Kidney (tissue), 14 donors: ENCODE results near the gene SPHK2. TPM values are rescaled to one million over a fixed set of nuclear protein-coding genes. Genes with fewer than 3 reads are reported as not detected.
A peak's percentile ranks its signal among the peaks of the same experiment; 100 is the strongest.

ENCODE experiments used
- DNase-seq, 5 donors: peaks; one replicate each; pipeline ENCODE4 v3.0.0-alpha.2; 2013 to 2020
- FAIRE-seq: peaks from 2 replicates; lab custom pipeline; 2012; peaks lifted over from hg19 to GRCh38; lab: Jason Lieb, UNC
- H3K27ac ChIP-seq, 2 donors: one replicate each; pipeline ENCODE4 v1.7.0; 2013; ENCODE audit warnings: low read depth in 2 of 2, low read length in 2 of 2, inconsistent platforms in 1 of 2
- H3K27me3 ChIP-seq: one replicate; pipeline ENCODE4 v1.7.1; 2013; ENCODE audit warnings: low read length, inconsistent platforms; ENCODE audit not compliant: control insufficient read depth, insufficient read depth
- H3K36me3 ChIP-seq, 3 donors: one replicate each; pipeline versions ENCODE4 v1.7.0 to v1.7.1; 2013; ENCODE audit warnings: low read length in 3 of 3, control low read depth in 1 of 3, inconsistent platforms in 1 of 3; ENCODE audit not compliant: insufficient read depth in 3 of 3, control insufficient read depth in 2 of 3
- H3K4me1 ChIP-seq, 3 donors: one replicate each; pipeline versions ENCODE4 v1.7.0 to v1.7.1; 2013; ENCODE audit warnings: low read length in 3 of 3, inconsistent platforms in 1 of 3, low read depth in 1 of 3; ENCODE audit not compliant: control insufficient read depth in 2 of 3, insufficient read depth in 2 of 3
- H3K4me3 ChIP-seq, 3 donors: one replicate each; pipeline versions ENCODE4 v1.7.0 to v1.8.1; 2013; ENCODE audit warnings: low read length in 3 of 3, control low read depth in 1 of 3, inconsistent platforms in 1 of 3
- H3K9ac ChIP-seq, 3 donors: one replicate each; pipeline versions ENCODE4 v1.7.0 to v1.7.1; 2013; ENCODE audit warnings: low read length in 3 of 3, control low read depth in 1 of 3, inconsistent platforms in 1 of 3
- H3K9me3 ChIP-seq, 3 donors: one replicate each; pipeline versions ENCODE4 v1.7.0 to v1.7.1; 2013; ENCODE audit warnings: low read length in 3 of 3, control low read depth in 1 of 3, inconsistent platforms in 1 of 3; ENCODE audit not compliant: control insufficient read depth in 2 of 3, insufficient read depth in 1 of 3
- CTCF ChIP-seq: IDR thresholded peaks from 3 replicates; pipeline ENCODE4 v1.5.1; 2012; ENCODE audit warnings: mild to moderate bottlenecking, moderate library complexity, borderline replicate concordance; ENCODE audit not compliant: insufficient read depth; ENCODE audit errors: extremely low read depth
- intact Hi-C: fragments of 100-400 bp; cut with DNase I; formaldehyde crosslinking; loops from one replicate; pipeline ENCODE4 v1.11.1; 2022
- polyA plus RNA-seq: library from polyadenylated mRNA; stranded (reverse); fragments of 350-450 nt; fragmentation: Illumina TruSeq; extraction: RNeasy Lipid Tissue Mini Kit (QIAGEN cat#74804); gene quantifications from one replicate; pipeline ENCODE4 v1.2.3, GENCODE V29; 2014; ENCODE audit warnings: low read depth, low replicate concordance; ENCODE audit not compliant: insufficient read depth
- total RNA-seq: library from RNA; stranded (reverse); fragmentation: NEBNext Ultra II Directional; extraction: Animal tissue kit (Norgen Biotek cat#: 25700); gene quantifications from one replicate; pipeline ENCODE4 v1.2.1, GENCODE V29; 2021
- donor health status: control.
- donor health status: control.
- donor health status: control.
- donor health status: control.
- donor health status: control.
- donor health status: DM: yes; HTN: yes; CAD: no.
- donor health status: Normal renal cell carcinoma (clear cell type).

The SPHK2 gene
- total and polyA plus RNA-seq, 2 donors from 2014 or later = 23.3 to 37.2 TPM

- DNase-seq (peak in 1 of 5 donors; percentile 59), FAIRE-seq (no peak)
- no peaks in the 10 kb centered on the region for H3K9me3 ChIP-seq
- no peak overlapping the region for H3K27ac ChIP-seq
- peaks cover 0 to 18% (median 13%) of the 10 kb centered on the region in 3 donors for H3K36me3 ChIP-seq
- no peak for TF ChIP-seq CTCF
- peak overlapping the region; percentile 3 to 100 (median 97) for H3K4me3 ChIP-seq
- H3K27me3 ChIP-seq = no peaks in the 10 kb centered on the region
- intact Hi-C loops = no loop called here
- H3K4me1 ChIP-seq = peaks cover 0 to 18% (median 9%) of the 10 kb centered on the region in 3 donors
- peak overlapping the region in 2 of 3 donors; percentile 98 to 99 for H3K9ac ChIP-seq
These were observed 2.0 kb upstream of the SPHK2 start for GRCh38 chr19:48617146-48617937.

- H3K4me1 ChIP-seq = peaks cover under 1 to 20% (median 11%) of the 10 kb centered on the region in 3 donors
- no peaks in the 10 kb centered on the region for H3K27me3 ChIP-seq
- H3K36me3 ChIP-seq = peaks cover 0 to 18% (median 15%) of the 10 kb centered on the region in 3 donors
- DNase-seq = peak in 1 of 5 donors; percentile 83
- intact Hi-C loops = no loop called here
- peak overlapping the region; percentile 95 to 100 (median 97) for H3K4me3 ChIP-seq
- H3K27ac ChIP-seq = peak overlapping the region; percentile 81 to 90
- H3K9me3 ChIP-seq = no peaks in the 10 kb centered on the region
- TF ChIP-seq CTCF = no peak
- FAIRE-seq = no peak
- H3K9ac ChIP-seq = peak overlapping the region; percentile 77 to 99 (median 98)
These were observed 909 bp upstream of the SPHK2 start for GRCh38 chr19:48618278-48618915.

GRCh38 chr19:48619692-48620585 lies 633 bp downstream of the SPHK2 start:
- Histone ChIP-seq H3K27ac (peak overlapping the region; percentile 75 to 84), H3K4me1 (peaks cover 3 to 31% (median 16%) of the 10 kb centered on the region in 3 donors), H3K27me3 (no peaks in the 10 kb centered on the region), H3K9ac (peak overlapping the region; percentile 9 to 86 (median 49)), H3K36me3 (peaks cover 0 to 18% (median 15%) of the 10 kb centered on the region in 3 donors), H3K9me3 (no peaks in the 10 kb centered on the region), H3K4me3 (peak overlapping the region; percentile 39 to 95 (median 66))
- intact Hi-C loops = no loop called here
- DNase-seq (peak in 1 of 5 donors; percentile 60), FAIRE-seq (no peak)
- TF ChIP-seq CTCF = no peak
